Measurements from ENCODE around the gene C14orf132.
"Not testable (repeated sequence)": the region's sequence is repeated elsewhere in the genome, so short reads cannot be mapped to it uniquely, and the experiment has no call there.

Gene C14orf132

DNA sequence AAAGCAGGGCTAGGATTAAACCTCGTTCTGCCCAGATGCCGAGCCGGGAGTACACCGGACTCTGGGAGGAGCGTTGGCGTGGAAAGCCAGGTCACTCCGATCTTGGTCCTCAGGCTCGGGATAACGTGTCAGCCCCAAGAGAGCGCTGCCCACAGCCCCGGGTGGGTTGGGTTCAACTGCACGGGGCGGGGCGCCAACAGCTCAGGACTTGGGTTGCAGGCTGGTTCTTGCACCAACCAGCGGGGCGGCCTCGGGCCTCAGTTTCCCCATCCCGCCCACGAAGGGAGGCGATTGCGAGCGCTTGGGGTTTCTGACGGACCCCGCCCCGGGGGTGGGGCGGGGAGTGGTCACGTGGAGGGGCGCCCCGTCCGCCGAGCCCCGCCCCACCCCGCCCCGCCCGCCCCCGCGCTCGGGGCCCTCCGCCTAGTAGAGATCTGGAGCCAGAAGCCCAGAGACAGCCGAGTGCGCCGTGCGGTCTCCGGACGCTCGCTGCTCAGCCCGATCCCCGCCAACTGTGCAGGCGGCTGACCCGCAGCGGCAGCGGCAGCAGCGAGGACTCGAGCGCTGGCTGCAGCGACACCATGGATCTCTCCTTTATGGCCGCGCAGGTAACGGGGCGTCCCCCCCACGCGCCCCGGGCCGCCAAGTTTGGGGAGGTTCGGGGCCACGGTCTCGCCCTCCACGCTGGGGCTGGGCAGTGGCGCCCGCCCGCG lies at the start of gene C14orf132:
C14orf132 (plus strand) TSS at position 443 of the 713 bp plus-strand sequence; CDS start at position 582, 139 bp downstream.
- peak; percentile 79 for DNase-seq

GRCh38 chr14:95993768-95994592 lies 45.2 kb upstream of the C14orf132 start:
- DNase-seq, result no peak

- DNase-seq, result no peak
These were observed 44.6 kb upstream of the C14orf132 start for GRCh38 chr14:95994593-95994928.

DNA sequence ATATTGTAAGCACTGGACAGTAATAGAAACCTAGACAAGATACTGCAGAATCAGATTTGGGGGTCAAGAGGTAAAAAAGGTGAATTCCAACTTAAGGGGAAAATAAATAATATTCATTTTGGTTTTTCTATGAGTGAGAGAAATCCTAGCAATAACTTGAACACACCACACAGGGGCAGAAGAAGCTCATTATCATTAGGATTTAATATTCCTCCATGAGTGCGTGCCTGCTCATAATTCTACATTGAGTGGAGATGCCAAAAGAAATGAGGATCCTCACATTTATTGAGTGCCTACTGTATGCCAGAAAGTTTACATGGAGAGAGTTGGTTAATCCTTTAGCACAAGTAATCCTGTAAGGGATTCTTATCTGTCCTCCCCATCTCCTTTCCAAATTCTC lies 40.5 kb upstream of the C14orf132 start:
- DNase-seq, result no peak

- DNase-seq, result no peak
These were observed 37.2 kb upstream of the C14orf132 start for GRCh38 chr14:96001866-96002497.

DNA sequence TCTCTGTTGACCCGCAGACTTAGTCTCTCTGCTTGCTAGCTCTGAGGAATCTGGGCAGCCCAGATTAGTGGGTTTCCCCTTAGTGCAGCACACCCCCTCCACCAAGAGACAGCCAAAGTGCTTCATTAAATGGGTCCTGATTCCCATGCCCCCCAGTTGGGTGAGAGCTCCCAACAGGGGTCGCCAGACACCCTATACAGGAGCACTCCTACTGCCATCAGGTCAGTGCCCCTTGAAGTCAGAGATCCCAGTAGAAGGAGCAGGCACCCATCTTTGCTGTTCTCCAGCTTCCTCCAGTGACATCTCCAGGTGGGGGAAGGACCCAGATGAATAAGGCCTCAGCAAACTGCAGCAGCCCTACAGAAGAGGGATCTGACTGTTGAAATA lies 36.7 kb upstream of the C14orf132 start:
- no peak for DNase-seq

- no peak for DNase-seq
These were observed 28.0 kb upstream of the C14orf132 start for GRCh38 chr14:96011131-96011530.

DNA sequence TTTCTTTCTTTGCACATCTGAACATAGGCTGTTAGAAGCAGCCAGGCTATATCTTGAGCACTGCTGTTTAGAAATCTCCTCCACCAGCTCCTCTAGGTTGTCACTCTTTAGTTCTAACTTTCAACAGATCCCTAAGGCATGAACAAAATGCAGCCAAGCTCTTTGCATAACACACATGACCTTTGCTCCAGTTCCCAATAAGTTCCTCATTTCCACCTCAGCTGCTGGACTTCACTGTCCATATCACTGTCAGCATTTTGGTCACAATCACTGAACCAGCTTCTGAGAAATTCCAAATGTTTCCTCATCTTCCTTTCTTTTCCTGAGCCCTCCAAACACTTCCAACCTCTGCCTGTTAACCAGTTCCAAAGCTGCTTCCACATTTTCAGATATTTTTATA lies 27.6 kb upstream of the C14orf132 start:
- DNase-seq, result no peak

GRCh38 chr14:96012757-96013156 lies 26.4 kb upstream of the C14orf132 start:
- DNase-seq, result not testable (repeated sequence)

GRCh38 chr14:96014176-96014575 lies 25.0 kb upstream of the C14orf132 start:
- DNase-seq, result no peak

DNA sequence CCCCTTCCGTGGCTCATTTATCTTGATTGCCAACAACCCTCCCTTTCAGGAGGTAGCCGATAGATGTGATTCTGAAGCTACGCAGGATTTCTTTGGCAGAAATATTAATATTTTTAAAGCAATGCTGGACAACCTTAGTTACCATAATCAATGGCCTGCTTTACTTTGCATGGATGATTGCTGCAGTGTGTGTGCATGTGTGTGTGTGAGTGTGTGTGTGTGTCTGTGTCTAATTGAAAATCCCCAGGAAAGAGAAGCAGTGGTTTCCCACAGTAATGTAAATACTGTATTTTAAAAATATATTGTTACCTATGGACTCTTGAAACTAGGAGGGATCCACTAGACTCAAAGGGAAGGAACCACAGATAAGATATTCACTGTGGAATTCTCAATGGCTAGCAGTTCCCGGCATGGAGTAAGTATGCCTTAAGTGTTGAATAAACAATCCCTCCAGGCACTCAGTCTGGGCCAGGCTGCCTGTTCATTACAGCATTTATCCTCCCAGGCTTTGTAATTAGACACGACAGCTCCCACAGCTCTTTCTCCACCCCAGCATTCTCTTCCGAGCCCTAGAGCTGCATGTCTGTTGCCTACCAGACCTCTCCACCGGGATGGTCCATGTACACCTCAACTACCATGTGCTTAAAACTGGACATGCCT lies 22.5 kb upstream of the C14orf132 start:
- DNase-seq, result no peak

GRCh38 chr14:96017882-96018281 lies 21.3 kb upstream of the C14orf132 start:
- DNase-seq, result no peak

DNA sequence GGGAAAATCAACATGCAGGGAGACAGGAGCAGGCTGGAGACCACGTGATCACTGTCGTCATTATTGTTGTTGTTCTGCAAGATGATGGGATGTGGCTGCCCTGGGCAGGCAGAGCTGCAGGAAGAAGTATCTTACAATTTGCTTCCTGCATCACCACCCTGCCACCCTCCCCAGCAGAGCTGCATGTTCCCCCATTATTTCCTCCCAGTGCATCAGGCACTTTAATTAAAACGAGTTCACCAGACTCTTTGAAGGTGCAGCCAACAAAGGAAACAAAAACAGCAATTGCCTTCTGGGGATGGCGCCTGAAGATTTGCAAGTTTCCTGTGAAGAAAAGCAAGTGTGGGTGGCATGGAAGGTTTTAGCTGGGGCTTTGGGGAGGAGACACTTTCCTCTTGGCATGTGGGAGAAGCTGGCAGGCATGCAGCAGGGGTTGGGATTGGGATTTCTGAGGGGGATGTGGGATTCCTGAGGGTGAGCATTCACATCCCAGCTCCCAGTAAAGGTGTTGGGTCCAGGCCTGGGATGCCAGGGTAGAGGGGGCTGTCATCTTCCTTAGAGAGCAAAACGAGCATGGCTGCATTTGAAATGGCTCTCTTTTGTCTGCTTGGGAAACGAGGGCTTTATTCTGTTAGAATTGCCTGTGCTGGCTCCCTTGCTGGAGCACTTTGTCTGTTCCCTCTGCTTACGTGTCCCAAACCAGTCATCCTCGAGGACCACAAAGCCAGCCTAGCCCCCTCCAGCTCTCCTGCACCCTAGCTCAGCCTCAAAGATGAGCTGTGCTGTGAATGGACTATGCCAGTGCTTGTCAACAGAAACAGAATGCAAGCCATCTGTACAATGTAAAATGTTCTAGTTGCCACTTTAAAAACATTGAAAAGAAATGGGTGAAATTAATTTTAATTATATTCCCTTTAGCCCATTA lies 11.5 kb upstream of the C14orf132 start:
- DNase-seq, result no peak

DNA sequence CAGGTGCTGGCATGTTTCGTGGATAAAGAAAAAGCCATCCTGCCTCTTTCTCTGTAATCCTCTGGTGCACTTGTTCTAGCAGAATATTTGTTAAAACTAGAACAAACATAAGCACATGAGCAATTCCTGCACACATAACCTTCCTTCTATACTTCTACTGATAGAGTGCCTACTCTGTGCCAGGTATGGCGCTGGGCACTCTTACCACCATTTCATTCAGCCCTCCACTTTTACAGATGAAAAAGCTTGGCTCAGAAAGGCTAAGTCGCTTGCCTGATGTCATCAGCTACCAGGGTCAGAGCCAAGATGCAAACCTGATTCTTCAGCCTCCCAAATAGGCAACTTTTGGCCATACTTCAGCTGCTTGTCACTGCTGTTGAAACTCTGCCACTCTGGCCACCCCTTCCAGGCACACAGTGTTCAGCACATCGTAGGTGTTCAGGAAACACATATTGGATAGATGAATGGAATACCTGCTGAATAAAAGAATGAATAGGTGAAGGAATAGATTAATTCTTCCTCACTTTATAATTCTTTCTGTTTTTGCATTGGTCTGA lies 10.0 kb upstream of the C14orf132 start:
- no peak for DNase-seq

DNA sequence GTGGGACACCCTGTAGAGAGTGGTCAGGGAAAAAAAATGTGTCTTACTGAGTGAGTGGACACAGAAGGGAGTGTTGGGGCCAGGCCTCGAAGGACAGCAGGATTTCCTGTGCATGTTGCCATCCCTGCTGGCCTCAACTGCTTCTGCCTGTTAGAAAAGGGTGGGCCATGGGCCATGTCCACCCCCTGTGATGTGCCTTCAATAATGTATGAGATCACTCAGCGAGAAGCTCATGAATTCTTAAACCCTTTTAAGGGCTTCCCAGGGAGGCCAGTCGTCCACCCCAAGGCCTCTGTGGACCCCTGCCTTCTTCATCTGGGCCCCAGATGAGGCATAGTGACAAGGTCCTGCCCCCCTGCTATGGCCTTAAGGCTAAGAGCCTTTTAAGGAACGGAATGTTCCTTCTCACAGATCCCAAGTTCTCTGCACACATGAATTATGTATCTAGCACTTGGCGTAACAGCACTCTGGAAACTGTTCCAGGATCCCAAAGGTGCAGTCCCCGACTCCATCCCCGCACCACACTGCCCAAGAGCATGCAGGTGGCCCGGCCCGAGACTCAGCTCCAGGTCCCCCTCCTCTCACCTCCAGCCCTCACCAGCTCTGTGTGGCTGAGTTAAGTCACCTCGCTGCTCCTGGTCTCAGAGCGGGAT lies 8.9 kb upstream of the C14orf132 start:
- DNase-seq, result no peak

DNA sequence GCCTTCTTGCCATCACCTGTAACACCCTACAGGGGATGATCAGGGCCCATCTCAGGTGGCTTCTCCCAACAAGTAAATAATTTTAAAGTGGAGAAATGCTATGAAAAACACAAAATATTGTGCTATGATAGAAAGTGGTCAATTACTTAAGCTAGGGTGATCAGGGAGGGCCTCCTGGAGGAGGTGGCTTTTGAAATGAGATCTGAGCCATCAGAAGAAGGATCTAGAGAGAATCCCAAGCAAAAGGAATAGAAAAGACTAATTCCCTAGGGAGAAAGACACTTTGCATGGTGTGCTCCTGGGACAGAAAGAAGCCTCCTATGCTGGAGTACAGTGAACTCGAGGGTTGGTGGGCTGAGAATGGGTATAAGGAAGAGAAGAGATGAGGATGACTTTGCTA lies 7.5 kb upstream of the C14orf132 start:
- no peak for DNase-seq

DNA sequence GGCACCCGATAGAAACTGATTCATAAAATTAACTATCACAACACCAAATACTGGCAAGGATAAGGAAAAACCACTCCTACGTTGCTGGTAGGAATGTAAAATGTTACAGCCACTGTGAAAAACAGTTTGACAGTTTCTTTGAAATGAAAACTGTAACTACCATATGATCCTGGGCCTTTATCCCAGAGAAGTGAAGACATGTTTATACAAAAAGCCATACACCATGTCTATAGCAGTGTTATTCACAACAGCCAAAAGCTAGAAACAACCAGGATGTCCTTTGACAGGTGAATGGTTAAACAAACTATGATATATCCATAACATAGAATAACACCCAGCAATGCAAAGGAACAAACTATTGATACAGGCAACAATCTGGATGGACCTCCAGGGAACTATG lies 3.7 kb upstream of the C14orf132 start:
- no peak for DNase-seq

DNA sequence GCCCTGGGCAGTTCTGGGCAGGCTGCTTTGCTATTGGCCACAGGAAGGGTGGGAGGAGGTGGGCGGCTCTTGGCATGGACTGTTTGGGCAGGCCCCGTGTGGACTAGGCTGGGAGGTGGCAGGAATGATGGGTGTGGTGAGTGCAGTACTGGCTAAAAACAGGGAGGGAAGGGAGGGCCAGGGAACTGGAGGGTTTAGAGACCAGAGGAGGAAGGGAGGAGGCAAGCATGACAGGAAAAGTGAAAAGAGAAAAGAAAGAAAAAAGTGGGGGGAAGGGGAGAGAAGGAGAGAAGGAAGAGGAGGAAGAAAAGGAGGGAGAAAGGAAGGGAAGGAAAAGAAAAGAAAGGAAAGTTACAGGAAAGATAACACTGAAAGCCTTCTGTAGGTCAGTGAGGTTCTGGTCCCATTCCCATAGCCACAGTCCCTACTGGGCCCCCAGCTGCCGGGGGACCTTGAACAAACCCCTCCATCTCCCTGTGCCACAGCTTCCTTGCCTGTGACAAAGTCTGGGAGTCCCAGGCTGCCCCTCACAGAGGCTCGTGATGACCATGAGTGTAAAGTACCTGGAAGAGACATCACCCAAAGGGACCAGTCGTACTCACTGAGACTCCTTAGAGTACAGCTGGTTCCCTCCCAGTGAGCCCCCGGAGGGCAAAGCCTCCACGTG lies 1.1 kb upstream of the C14orf132 start:
- DNase-seq, result no peak

DNA sequence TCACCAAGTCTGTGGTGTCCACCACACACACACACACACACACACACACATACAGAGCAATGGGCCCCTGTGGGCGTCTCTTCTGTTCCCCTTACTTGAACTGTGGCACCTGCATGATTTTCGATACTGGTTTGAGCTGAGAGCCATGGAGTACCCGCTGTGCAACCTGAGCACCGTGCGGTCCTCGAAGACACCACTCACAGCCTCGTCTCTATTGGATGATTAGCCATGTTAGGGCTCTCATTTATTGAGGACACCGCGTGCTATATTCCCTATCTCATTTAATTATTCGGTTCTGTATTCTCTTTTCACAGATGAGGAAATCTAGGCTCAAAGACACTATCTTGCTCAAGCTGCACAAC lies 623 bp upstream of the C14orf132 start:
- DNase-seq, result no peak

GRCh38 chr14:96039633-96040311 lies 610 bp downstream of the C14orf132 start:
- DNase-seq, result no peak

All from activated effector memory CD4-positive, alpha-beta T cell treated with anti-CD3 and anti-CD28 coated beads, Interleukin-2, amount 50 U/mL, for 16 hours (primary cell).